K562 treated with DMSO at 1 percent for 48 hours (cell line): ENCODE data around the gene CCDC150. TPM values are rescaled to one million over a fixed set of nuclear protein-coding genes. Genes with fewer than 3 reads are reported as not detected.

Source experiments
- total RNA-seq: library from RNA; unstranded; fragments of 300-600 nt; gene quantifications from 2 replicates; pipeline ENCODE4 v1.2.3, GENCODE V29; 2022; ENCODE audit warnings: low replicate concordance; ENCODE audit errors: extremely low read depth

The CCDC150 gene
- total RNA-seq: not detected in 2 replicates

DNA sequence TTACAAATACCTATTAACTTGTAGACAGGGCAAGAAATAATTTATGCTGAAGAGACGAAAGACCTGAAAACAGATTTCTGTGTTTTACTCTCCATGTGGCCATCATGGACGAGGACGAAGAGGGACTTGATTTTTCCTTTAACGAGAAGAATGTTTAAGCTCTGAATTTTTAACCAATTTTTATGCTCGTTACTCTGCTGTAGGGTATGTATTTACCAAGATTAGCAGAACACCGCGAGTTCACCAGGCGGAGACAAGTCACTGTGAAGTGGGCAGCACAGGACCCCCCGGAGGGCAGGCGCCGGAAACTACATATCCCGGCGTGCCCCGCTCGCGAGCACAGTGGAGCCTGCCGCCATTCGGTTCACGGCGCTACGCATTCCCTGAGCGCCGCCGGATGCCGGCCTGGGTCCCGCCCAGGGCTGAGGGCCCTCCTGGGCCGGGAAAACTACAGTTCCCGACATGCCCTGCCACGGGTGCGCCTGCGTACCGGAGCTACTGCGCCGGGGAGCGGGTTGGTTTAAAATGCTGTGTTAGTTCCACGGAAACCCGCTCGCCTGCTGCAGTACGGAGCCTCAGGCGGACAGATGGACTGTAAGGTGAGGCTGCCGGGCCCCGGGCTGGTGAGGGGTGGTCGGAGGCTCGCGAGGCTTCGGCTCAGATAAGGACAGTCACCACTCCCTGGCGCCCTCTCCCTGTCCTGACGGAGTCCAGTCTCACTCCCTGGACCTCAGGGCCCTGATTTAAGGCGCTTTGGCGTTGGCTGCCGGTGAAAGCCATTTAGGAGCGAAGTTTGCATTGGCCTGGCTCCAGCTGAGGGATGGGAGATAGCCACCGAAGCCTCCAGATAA, at the start of gene CCDC150:
Gene CCDC150, plus strand, starts transcription at position 536 of the 851 bp plus-strand sequence. Its CDS starts 52 bp downstream, at position 588.

DNA sequence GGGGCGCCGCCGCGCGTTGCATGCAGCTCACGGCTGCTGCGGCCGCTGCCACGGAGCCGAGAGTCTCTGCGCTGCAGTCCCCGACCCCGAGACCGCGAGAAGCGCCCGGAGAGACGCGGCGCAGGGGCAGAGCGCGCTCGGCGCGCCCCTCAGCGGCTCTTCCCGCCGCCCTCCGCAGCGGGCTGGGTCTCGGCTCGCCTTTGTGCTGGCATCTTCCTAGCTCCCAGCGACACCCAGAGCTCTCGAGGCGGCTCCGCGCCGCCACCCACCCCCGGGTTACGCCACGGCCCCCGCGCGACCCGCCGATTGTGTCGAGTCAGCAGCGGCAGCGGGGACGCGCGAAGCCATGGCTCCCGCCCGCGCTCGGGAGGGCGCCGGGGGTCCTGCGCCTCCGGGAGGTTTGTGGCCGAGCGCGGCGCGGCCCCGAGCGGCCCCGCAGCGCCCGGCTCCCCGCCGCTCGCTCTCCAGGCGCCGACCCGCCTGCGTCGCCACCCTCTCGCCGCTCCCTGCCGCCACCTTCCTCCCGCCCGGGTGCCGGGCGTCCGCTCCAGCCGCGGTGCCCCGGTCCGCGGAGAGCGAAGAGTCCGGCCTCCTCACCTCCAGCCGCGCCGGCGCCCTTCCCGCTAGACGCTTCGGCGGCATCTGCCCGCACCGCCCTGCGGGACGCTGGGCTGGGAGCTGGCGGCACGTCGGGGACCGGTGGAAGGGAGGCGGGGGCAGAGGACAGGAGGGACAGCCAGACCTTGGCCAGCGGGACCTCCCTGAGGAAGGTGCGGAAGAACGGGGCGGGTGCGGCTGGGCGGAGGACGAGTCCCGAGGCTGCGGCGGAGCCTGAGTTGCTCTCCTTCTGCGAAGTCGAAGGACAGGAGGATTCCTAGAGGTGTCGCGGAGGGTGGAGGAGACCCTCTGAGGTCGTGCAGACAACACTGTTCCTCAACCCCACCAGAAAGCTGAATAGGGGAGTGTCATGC, 46.3 kb upstream of the CCDC150 start, which contains the start of gene HECW2:
Gene HECW2, minus strand, starts transcription at position 644 of the 971 bp plus-strand sequence.

Other genes with a start within 250 kb of the CCDC150 start
- gene HECW2, start 46.2 kb upstream of the CCDC150 start, total RNA-seq: not detected in 2 replicates
- not detected in 2 replicates for gene GTF3C3, start 160.0 kb downstream of the CCDC150 start, total RNA-seq
- not detected in 2 replicates for gene C2orf66, start 169.6 kb downstream of the CCDC150 start, total RNA-seq